Measurements from ENCODE around the gene ACSS1.
"Not testable (repeated sequence)": the region's sequence is repeated elsewhere in the genome, so short reads cannot be mapped to it uniquely, and the experiment has no call there.

Gene ACSS1

DNA sequence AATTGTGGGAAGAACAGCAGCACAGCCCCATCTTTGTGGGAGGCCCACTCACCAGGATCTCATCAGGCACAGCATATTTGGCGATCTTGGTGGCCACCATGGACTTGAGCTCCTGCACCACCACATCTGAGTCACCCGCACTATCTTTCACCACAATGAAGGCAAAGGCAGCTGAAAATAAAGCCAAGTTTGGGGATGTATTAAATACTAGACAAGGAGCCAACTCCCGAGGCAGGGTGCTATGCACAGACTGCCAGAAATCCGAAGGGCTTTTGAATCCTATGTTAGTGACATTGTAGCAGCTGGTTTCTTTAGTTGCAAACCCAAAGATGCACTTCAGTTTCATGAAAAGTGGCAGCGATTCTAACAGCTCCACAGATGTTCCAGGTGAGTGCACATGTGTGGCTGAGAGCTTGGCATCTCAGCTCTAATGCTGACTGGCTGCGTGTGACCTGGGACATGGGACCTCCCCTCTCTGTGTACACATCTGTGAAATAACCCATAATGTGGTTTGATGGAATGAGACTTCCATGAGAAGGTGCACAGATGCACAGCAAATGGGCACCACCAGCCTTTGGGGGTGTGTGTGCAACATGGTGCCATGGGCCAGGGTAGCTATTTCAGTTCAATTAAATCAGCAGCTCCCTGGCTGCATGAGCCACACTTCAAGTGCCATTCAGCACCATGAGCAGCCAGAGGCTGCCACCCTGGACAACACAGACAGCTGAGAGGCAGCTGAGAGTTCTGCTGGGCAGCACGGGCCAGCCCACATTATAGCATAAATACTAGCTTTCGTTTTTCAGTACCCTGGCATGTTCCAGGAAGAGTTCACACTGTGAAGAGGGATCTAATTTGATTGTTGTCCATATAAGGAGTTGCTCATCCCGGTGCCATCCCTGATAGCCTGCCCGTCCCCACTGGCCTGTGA lies 48.5 kb downstream of the ACSS1 start:
- no peak for DNase-seq

- no peak for DNase-seq
Measured at GRCh38 chr20:25008388-25009217, 49.3 kb downstream of the ACSS1 start.

DNA sequence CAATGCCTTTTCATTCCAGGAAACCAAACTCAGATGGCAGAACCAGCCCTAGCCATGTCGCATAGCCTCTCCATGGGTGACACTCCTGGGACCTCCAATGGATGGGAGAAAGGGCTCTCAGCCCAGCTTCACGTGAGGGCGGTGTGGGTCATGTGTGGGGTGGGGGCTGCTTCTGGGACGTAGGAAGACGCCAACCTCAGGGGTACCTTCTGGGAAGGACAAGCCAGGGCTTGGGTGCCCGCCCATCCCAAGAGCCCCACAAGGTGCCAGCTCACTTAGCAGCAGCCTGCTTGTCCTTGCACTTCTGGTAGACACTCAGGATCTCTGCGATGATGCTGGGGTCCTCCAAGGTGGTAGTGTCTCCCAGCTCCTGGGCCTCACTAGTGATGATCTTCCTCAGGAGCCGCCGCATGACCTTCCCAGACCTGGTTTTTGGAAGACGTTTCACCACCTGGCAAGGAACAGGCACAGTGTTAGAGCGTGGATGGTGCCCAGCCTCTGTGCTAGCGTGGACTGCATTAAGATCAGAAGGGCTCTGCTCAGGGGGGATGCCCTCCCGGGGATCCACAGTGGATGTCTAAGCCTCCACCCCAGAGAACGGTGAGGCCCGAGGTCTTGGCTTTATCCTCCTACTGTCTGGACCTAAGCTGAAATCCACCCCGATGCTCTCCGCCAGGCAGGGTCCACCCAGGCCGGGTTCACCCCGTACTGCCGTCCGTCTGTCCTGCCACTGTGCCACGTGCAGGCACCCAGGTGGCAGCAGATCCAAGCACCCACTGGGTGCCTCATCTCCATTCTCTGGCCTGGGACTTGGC lies 50.2 kb downstream of the ACSS1 start:
- DNase-seq, result no peak

- no peak for DNase-seq
Measured at GRCh38 chr20:25006431-25007167, 51.3 kb downstream of the ACSS1 start.

DNA sequence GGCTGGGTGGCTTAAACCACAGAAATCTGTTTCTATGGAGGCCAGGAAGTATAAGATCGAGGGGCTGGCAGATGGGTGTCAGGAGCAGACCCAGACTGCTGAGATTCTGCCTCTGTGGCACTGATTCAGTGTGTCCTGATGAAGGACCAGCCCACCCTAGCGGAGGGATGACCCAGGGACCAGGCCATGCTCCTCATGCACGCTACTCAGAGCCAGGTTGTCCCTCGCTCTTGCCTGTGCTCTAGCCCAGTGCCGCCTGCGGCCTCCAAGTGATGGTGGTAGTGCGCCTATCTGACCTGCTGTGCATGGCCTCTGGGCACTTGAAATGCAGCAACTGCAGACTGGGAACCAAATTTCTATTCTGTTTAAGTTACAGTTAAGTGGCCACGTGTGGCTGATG lies 52.3 kb downstream of the ACSS1 start:
- DNase-seq, result no peak

DNA sequence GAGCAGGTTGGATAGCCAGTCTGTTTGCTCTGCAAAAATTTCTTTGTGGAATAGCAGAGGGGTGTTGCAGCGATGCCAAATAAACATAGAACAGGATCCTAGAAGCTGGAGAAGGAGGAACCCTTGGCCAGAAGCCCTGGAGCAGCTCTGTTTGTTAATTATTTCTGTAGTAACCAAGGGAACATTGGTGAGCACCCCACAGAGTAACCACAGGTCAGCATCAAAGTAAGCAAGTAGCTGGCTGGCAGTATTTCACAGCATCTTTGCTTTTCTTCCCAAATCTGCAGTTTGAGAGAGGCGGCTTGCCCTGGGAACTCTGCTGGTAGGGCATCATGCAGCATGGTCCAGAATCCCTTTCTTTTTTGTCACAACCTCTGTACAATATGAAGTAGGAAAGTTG lies 52.7 kb downstream of the ACSS1 start:
- DNase-seq, result peak; percentile 73

GRCh38 chr20:25003002-25003401 lies 54.9 kb downstream of the ACSS1 start:
- DNase-seq, result no peak

DNA sequence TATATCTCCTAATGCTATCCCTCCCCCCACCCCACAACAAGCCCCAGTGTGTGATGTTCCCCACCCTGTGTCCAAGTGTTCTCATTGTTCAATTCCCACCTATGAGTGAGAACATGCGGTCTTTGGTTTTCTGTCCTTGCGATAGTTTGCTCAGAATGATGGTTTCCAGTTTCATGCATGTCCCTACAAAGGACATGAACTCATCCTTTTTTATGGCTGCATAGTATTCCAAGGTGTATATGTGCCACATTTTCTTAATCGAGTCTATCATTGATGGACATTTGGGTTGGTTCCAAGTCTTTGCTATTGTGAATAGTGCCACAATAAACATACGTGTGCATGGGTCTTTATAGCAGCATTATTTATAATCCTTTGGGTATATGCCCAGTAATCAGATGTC lies 56.6 kb downstream of the ACSS1 start:
- DNase-seq, result not testable (repeated sequence)

GRCh38 chr20:25000268-25000801 lies 57.6 kb downstream of the ACSS1 start:
- DNase-seq, result peak; percentile 65

- no peak for DNase-seq
Measured at GRCh38 chr20:24999568-24999967, 58.4 kb downstream of the ACSS1 start.

DNA sequence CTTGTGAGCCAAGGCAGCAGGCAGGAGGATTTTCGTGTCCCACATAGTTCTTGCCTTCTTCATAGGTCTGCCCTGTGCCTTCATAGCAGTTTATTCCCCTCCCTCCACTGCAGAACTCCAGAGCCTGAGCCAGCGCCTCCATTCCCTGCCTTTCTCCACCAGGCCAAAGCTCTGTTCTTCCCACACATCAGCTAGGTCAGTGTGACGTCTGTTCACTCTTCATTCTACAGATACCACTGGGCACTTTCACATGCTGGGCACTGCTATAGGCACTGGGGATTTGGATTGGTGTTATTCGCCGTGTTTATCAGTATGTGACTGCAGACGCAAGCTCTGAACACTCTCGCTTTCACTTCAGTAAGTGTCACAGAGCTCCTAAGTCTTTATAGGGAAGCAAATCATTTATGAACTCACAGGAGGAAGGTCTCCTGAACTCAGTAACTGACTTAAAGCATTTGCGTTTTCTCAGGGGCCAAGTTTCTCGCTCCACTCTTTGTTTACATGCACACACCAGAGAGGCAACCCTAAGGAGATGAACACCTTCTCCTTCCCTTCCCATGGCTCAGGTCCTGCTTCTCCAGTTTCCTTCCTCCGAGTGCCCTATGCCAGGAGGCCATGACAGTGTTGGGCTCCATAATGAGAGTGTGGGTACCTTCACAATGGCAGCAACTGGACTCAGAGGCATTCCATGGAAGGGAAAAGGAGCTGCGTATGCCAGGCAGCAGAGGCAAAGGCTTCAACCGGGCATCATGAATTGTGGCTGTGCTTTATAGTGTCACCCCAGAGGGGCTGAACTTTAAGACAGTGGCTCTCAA lies 59.1 kb downstream of the ACSS1 start:
- DNase-seq, result no peak

- DNase-seq, result no peak
Measured at GRCh38 chr20:24998121-24998520, 59.8 kb downstream of the ACSS1 start.

GRCh38 chr20:24996449-24997377 lies 61.2 kb downstream of the ACSS1 start:
- no peak for DNase-seq

DNA sequence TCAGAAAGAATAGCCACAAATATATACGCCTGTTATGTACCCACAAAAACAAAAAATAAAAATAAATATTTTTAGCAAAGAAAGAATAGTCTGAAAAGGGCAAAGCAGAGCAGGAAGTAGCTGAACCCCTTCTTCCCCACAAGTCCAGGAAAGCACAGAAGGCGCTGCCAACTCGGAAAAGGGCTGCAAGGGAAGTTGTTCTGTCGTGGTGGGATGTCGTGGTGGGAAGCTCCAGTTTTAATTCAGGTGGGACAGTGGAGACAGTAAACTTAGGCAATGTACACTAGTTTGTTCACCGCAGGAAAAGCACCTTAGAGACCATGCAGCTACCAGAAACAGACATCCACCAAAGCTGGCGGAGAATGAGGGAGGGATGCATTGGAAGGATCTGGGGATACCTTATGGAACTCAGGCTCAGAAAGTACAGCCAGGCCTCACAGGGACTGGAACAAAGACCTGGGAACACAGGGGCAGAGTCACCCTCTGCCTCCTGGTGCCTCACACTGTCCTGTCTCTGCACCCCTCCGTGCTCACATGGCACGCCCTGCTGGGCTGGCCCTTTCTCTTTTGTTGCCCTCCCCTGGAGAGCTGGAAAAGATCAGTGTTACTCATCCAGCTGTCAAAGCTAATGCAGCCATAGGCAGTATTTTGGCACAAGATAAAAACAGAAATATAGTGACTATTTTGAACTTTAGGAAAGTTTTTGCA lies 62.0 kb downstream of the ACSS1 start:
- no peak for DNase-seq

DNA sequence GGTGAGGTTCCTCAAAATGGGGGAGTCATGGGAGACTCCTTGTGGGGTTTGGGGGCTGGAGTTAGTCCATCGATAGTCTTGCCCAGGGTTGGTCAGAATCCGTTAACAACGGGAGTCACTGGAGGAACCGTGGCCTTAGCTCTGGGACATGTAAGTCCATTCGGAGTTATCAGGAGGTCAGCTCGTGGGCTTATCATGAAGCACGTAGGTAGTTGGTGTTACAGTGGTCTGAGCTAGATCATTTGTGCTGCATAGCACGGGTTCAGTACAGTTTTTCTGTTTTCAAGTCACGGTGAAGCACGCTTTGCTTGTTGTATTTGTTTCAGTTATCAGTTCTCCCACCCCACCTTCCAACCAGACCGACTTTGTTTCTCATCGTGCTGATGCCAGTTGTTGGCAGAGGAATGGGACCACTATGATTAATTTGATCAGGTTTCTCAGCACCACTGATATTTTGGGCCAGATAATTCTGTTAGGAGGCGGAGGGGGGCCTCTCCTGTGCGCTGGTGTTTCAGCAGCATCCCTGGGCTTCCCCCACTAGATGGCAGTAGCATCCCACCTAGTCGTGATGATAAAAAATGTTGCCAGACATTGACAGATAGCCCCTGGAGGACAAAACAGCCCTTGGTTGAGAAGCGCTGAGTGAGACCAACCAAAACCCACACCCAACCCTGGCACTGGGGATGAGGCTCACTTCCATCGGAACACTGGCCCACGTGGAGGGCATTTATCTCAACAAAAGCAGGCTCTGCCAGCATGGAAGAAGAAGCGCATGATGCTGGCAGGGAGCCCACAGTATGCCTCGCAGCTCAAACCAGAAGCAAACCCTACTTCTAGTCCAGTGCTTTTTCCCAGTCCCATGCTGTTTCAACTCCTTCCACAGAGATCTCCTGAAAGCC lies 63.2 kb downstream of the ACSS1 start:
- DNase-seq, result peak; percentile 61

GRCh38 chr20:24994186-24994465 lies 63.8 kb downstream of the ACSS1 start:
- no peak for DNase-seq

DNA sequence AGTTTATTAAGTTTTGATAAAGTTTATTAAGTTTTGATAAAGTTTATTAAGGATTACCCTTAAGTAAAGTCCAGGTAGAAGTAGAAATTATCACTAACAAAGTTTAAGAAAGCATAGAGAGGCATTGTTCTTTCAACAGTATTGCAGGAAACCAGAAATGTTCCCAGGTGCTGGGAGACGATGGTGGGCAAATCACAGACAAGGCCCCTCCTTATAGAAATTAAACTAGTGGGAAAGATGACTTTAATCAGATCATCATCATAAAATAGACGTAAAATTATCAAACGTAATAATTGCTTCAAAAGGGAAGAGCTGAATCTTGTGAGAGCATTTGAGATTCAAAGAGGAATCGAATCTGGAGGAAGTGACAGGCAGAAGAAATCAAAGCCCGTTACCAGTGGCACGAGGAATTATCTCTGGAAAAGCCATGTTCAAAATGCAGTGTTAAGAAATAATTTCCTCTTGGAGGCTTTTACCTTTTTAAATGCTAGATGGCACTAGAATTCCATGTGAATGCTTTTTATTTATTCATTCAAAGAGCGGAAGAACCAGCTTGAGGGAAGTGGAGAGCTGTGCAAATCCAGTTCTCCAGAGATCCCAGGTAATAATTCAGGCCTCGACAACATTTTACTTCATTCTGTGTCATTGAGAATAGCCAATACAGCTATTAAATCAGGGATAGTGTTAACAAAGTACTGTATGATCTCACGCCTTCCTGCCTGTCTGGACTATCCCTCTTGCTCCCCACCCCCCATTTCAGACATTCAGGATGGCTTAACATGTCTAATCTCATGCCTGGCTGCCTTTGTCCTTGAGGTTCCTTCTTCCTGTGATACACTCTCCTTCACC lies 64.4 kb downstream of the ACSS1 start:
- DNase-seq, result peak; percentile 72
